GM19043 (cell line): Measurements from ENCODE around the gene RAP1GAP.

Experiments used
- ATAC-seq: cut with Tn5 transposase; IDR thresholded peaks from one replicate; pipeline ENCODE4 v1.9.1; 2021; ENCODE audit warnings: low read depth; ENCODE audit not compliant: unreplicated experiment

The RAP1GAP gene

GRCh38 chr1:21663248-21663950 is 5.8 kb downstream of the RAP1GAP start:
- no peak for ATAC-seq

GRCh38 chr1:21662426-21663247 is 6.5 kb downstream of the RAP1GAP start:
- no peak for ATAC-seq

- ATAC-seq, result no peak
These were observed 7.3 kb downstream of the RAP1GAP start for GRCh38 chr1:21661886-21662285.

- ATAC-seq, result no peak
These were observed 9.2 kb downstream of the RAP1GAP start for GRCh38 chr1:21659924-21660326.

GRCh38 chr1:21659099-21659923 is 9.8 kb downstream of the RAP1GAP start:
- no peak for ATAC-seq

GRCh38 chr1:21657456-21658190 is 11.5 kb downstream of the RAP1GAP start:
- no peak for ATAC-seq

GRCh38 chr1:21655748-21656147 is 13.4 kb downstream of the RAP1GAP start:
- ATAC-seq, result no peak

GRCh38 chr1:21655259-21655658 is 13.9 kb downstream of the RAP1GAP start:
- ATAC-seq, result no peak

GRCh38 chr1:21654209-21654608 is 14.9 kb downstream of the RAP1GAP start:
- no peak for ATAC-seq

- ATAC-seq, result no peak
These were observed 15.4 kb downstream of the RAP1GAP start for GRCh38 chr1:21653744-21654100.

- no peak for ATAC-seq
These were observed 16.0 kb downstream of the RAP1GAP start for GRCh38 chr1:21652937-21653743.

GRCh38 chr1:21652101-21652936 is 16.8 kb downstream of the RAP1GAP start:
- ATAC-seq, result no peak

GRCh38 chr1:21651214-21652042 is 17.7 kb downstream of the RAP1GAP start:
- no peak for ATAC-seq

- ATAC-seq, result no peak
These were observed 18.8 kb downstream of the RAP1GAP start for GRCh38 chr1:21650400-21650799.

- no peak for ATAC-seq
These were observed 19.8 kb downstream of the RAP1GAP start for GRCh38 chr1:21649315-21649714.

GRCh38 chr1:21648791-21649190 is 20.4 kb downstream of the RAP1GAP start:
- no peak for ATAC-seq

- no peak for ATAC-seq
These were observed 20.8 kb downstream of the RAP1GAP start for GRCh38 chr1:21648352-21648730.
